GM19193 (cell line): ENCODE measurements around the gene PRKG1.

Source experiments
- POLR2A ChIP-seq: IDR thresholded peaks from 4 replicates; pipeline ENCODE4 v1.6.1; 2011; ENCODE audit not compliant: insufficient read depth, insufficient read length; ENCODE audit errors: extremely low read depth

PRKG1 gene

DNA sequence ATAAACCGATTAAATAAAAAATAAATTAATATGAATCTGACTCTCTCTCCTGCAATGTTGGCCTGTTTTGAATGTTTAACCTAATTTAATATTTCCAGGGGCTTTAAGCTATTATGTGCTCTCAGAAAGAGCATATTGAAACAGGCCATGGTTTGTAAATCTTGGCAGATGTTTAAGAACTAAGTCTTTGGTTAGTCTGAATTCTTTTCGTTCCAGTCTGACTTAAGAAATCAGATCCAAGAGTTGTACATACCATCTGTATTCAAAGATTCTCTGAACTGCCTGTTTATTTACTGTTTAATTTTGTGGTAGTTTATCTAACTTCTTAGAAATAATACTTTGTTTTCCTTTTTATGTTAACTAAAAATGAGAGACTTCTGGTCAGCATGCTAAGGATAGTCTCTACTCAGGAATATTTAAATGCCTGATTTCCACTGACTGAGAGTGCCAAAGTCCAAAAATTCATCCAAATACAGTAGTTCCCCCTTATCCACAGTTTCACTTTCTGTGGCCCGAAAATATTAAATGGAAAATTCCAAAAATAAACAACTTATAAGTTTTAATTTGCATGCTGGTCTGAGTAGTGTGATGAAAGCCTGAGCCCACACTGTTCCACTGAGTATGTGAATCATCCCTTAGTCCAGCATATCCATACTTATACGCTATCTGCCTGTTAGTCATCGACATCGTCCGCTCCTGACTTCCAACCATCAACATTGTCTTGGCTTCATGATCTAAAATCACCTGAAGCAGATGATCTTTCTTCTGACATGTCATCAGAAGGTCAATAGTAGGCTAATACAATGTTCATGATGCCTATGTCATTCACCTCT, 863.2 kb downstream of the PRKG1 start:
- no peak for TF ChIP-seq POLR2A

DNA sequence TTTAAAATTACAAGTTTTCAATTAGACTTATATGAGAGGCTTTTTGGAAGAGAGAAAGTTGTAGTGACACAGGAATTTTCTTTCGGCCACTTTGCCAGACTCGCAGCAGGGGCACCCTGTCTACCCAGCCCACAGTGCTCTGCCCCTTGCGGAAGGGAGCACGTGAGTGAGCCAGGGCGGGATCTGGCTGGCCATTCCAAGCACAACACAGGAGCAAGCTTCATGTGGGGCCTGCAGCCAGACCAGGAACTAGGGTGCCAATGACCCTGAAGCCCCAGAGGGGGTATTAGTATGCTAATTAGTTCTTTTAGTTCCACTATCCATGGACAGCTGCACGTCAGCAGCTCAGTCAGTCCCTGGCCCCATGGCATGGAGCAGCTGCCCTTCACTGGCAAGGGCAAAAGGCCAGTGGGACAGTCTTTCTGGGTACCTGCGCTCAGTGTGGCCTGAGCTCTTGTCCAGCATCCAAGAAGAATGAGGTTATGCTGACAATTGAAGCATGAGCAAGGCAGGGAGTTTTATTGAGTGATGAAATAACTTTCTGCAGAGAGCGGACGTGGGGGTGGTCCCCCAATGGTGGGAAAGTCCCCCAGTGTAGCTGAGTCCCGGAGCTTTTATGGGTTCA, 876.2 kb downstream of the PRKG1 start:
- TF ChIP-seq POLR2A, result no peak

DNA sequence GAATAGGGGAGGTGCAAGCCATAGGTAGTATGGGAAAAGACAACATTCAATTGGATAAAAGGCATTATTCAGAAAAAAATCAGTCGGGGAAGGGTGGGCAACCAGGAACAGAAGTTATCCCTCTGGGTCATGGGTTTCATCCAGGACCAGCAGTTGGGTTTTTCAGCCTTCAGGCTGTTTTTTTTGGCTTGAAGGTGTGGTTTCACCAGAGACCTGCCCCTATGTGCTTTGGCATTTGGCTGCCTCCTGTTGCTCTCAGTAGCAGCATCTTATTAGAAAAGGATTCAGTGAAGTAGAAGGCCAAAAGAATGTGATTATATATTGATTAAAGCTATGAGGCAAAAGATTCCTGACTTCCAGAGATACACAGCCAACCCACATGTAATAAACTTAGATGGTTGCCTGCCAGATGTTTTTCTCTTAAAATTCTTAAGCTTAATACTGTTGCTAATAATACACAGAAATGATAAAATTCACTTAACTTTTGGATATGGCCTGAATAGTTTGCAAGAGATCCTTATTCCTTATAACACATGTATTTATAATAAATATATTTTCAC, 876.8 kb downstream of the PRKG1 start:
- no peak for TF ChIP-seq POLR2A

DNA sequence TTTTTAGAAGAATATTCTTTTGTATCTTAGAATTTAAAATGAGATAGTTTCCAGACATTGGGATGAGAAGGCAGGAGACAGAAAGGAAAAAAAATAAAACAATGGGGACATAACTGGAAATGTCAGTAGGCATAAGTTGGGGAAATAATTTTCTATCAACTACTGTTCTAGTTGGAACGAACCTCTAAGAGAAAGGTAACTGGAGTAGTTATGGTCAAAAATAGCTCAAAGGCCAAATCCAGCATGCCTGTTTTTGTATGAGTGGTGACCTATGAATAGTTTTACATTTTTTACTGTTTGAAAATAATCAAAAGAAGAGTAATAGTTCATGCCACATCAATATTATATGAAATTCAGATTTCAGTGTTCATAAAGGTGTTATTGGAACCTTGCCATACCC, 877.3 kb downstream of the PRKG1 start:
- TF ChIP-seq POLR2A, result no peak

DNA sequence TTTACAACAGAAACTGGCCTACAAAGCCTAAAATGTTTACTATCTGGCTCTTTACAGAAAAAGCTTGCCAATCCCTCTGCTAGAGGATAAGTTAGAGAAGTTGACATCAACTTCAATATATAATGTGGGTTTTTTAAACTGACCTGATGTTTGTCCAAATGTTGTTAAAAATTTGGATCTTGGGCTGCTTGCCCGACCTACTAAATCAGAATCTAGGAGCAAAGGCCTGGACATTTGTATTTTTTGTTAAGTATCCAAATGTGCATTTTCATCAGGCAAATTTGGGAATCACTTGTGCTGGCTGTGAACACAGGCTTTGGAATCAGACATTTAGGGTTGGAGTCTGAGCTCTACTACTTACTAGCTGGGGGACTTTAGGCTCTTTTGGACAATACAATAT, 877.8 kb downstream of the PRKG1 start:
- no peak for TF ChIP-seq POLR2A

DNA sequence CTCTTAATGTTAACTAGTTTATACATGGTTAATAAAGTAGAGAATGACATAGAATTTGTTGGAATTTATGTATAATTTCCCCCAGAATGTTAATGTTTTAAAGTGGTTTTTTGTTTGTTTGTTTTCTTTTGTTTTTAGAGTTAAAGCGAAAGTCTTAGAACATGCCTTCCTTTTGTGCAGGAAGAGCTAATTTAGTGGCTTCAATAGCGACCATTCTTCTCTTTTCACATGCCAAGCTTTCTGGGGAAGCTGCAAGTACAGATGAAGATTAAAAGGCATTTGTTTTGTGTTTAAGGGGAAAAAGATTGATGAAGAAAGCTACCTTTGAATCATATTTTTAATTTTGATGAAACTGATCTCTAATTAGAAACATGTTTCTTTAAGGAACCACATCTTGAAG, 881.4 kb downstream of the PRKG1 start:
- TF ChIP-seq POLR2A, result no peak

DNA sequence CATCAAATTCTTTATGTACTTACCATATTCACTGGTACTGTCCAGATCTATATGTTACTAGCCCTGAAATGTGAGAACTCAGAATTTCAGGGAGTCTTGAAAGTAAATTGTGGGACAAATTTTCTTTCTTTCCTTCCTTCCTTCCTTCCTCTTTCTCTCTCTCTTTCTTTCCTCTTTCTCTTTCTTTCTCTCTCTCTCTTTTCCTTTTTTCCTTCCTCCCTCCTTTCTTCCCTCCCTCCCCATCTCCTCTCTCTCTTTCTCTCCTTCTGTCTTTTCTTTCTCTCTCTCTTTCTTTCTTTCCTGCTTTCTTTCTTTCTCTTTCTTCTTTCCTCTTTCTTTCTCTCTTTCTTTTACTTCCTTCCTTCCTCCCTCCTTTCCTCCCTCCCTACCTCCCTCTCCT, 882.5 kb downstream of the PRKG1 start:
- TF ChIP-seq POLR2A, result no peak

DNA sequence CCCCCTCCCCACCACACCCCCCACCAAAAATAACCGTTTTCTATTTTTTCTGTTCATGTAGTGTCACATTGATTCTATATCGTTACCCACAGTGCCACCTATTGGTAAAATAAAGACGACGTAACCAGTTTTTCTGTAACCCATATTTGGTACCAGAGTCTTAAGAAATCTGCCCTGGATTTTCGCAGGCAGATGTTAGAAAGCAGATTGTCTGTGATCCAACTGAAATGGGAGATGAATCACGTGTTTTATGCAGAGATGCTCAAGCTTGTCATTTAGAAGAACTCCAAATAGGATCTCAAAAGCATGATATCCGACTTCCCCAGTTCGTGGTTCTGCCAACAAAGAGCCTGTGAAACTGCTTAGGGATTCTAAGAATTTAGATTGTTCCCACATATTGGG, 886.2 kb downstream of the PRKG1 start:
- no peak for TF ChIP-seq POLR2A

DNA sequence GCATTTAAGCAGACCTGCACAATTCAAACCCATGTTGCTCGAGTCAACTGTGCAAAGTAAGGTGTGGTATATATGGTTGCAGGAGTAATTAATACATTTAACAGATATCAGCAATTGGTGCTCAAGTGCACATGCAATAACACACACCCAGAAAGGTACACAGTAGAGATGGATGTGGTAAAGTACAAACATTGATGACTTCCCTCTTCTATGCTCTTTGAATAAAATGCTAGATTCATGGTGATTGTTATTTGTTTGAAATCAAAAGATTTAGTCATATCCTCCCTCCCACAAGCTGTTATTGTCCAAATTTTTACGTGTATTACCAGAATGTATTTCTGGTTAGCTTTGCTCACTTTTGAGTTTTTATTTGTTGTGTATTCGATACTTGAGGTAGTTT, 887.1 kb downstream of the PRKG1 start:
- no peak for TF ChIP-seq POLR2A

DNA sequence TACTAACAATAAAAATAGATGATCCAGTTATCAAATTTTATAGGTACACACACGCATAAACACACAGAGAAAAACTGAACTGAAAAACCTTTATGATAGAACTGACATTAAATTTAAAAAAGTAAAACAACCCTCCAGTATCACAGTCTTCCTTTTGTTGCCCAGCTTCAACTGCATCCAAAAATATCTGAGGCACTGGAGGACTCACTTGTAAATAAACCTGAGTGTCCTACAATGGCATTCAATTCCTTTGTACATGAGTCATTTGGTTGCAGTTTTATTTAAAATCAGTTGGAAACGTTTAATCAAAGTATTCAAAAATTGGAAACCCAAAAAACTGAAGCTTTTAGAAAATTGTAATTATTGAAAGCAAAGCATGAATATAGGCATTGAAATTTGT, 890.3 kb downstream of the PRKG1 start:
- no peak for TF ChIP-seq POLR2A

DNA sequence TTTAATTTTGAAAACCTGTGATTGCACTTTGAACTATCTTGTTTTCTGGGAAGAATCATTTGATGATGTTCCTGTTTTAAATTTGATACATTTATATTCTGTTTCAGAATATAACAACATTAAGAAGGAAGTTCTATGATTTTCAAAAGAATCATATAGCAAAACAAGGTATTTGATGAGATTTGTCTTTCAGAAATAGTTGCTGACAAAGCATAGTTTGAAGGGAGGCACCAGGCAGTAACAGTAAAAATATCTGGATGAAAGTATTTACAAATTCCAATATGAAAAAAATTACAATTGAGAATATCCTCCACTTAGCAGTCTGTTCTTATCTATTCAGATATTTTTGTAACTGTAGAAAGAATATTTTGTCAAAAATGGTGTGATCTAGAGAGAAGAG, 891.2 kb downstream of the PRKG1 start:
- TF ChIP-seq POLR2A, result no peak

DNA sequence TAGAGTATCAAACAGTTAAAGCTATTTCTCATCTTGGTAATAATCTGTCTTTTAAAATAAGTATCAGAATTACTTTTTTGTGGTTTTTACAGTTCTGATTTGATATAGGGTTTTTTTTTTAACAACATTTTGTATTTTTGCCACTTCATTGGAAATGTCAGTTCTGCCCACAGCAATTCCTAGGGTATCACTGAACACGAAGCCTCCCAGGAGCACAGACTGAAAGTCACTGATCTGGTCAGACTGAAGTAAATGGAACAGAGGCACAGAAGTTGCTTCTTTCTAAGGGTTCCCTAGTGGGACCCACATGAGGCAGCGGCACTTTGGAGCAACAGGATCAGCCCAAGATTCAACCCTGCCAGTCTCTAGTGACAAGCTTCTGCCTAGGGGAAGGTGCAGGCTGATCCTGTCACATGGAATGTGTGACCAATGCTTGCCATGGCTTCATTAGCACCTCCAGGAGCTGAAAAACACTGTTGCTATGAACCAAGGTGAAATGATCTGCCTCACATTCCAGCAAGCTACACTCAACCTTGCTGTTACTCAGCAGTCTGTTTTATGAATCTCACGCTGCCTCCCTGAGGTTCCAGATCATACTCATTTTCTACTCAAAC, 898.6 kb downstream of the PRKG1 start:
- no peak for TF ChIP-seq POLR2A

DNA sequence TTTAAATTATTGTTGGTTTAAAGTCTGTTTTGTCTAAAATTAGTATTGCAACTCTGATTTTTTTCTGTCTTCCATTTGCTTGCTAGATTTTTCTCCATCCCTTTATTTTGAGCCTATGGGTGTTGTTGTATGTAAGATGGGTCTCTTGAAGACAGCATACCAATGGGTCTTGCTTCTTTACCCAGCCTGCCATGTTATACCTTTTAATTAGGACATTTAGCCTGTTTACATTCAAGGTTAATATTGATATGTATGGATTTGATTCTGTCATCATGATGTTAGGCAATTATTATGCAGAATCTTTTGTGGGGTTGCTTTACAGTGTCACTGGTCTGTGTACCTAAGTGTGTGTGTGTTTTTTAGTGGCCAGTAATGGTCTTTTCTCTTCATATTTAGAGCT, 906.5 kb downstream of the PRKG1 start:
- no peak for TF ChIP-seq POLR2A

DNA sequence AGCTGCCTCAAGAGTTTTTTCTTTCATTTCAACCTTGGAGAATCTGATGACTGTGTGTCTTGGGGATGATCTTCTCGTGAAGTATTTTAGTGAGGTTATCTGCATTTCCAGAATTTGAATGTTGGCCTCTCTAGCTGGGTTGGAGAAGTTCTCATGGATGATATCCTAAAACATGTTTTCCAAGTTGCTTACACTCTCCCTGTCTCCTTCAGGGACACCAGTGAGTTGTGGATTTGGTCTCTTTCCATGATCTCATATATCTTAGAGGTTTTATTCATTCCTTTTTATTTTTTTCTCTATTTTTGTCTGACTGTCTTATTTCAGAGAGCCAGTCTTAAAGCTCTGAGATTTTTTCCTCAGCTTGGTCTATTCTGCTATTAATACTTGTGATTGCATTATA, 907.4 kb downstream of the PRKG1 start:
- no peak for TF ChIP-seq POLR2A

DNA sequence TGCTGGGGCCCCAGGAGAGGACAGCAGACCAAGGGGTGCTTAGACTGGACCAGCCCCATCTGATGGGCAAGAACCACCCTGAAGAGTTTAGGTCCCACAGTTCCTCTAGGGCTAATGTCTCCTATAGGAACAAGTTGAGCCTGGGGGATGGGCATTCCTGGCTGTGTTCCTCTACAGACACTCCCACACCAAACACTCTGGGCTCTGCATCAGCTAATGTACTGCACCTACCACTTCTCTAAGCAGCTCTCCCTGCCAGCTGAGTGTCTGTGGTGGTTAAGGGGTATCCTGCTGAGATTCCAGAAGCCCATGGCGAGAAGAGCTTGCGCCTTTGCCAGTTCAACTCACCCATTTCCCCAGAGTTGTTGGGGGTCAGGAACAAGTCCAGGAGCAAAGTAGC, 909.2 kb downstream of the PRKG1 start:
- TF ChIP-seq POLR2A, result no peak

DNA sequence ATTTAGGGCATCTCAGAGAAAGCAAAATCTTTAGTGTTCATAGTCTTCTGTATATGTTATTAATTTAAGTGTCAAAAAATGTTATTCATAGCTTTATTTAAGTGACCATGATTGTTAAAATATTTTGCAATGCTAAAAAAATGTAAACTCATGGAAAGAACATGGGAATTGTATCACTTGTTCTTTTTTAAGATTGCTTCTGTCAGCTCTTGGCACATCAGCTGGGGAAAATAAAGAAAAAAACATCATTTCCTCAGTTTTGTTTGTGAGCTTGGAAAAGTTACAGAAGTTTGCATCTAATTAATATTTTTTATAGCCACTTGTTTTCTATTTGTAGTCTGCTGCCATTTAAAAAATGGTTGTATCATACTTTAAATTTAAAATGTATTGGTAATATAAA, 911.0 kb downstream of the PRKG1 start:
- TF ChIP-seq POLR2A, result no peak

DNA sequence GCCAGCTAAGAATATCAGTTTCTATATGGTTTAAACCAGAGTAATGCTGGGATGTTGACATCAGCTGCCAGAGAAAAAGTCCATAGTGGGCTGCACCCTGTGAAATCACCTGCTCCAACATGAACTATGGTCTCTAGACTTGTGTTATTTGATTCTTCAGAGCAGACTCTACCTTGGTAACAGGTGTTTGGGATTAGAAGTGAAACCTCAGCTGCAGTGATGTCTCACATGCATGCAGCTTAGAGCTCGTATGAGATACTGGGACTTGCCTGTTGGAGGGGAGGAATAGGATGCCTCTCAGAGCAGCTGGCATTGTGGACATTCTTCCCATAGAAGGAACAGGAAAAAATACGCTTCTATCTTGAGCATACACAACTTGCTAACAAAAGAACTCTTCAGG, 912.2 kb downstream of the PRKG1 start:
- no peak for TF ChIP-seq POLR2A

DNA sequence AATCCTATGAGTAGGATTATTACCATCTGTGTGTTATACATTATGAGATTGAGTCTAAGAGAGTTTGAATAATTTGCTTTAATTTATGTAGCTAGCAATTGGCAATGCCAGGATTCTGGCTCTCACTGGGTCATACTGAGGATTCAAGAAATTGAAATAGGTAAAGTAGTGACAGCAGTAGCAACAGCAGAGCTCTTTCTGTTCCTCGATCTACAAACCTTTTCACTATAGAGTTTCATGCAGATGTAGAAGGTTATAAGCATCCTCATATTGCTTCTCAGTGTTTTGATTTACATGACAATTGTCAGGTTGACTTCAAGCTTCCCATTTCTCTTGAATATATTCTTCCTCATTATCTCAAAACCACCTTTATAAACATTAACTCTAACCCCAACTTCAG, 919.2 kb downstream of the PRKG1 start:
- no peak for TF ChIP-seq POLR2A
